Mesenchymal stem cell (in vitro differentiated cells and primary cell): ENCODE results near the gene BBIP1.

ENCODE experiments used
- DNase-seq: peaks from one replicate; pipeline ENCODE4 v3.0.0-alpha.2; 2013
- H2AFZ ChIP-seq: one replicate; pipeline ENCODE4 v1.6.1; 2013; ENCODE audit warnings: low read depth, mild to moderate bottlenecking, control low read depth, inconsistent platforms, low read length, moderate library complexity
- H2AK5ac ChIP-seq: 2 replicates; pipeline ENCODE4 v1.6.1; 2013; ENCODE audit warnings: low read length, moderate library complexity, mild to moderate bottlenecking, inconsistent platforms; ENCODE audit not compliant: severe bottlenecking
- H2BK120ac ChIP-seq: one replicate; pipeline ENCODE4 v1.6.1; 2013; ENCODE audit warnings: low read depth, mild to moderate bottlenecking, inconsistent platforms, low read length, moderate library complexity
- H2BK12ac ChIP-seq, 2 experiments: one replicate each; pipeline ENCODE4 v1.6.1; 2013; ENCODE audit warnings: inconsistent platforms in 2 of 2, low read length in 2 of 2, mild to moderate bottlenecking in 2 of 2, moderate library complexity in 2 of 2, control low read depth in 1 of 2
- H2BK15ac ChIP-seq: one replicate; pipeline ENCODE4 v1.6.1; 2013; ENCODE audit warnings: mild to moderate bottlenecking, low read depth, inconsistent platforms; ENCODE audit not compliant: poor library complexity, severe bottlenecking
- H2BK5ac ChIP-seq: 2 replicates; pipeline ENCODE4 v1.6.1; 2013; ENCODE audit warnings: low read depth, mild to moderate bottlenecking, low read length, control low read depth, inconsistent platforms; ENCODE audit not compliant: poor library complexity, severe bottlenecking
- H3K14ac ChIP-seq, 2 experiments: one replicate each; pipeline ENCODE4 v1.6.1; 2013; ENCODE audit warnings: inconsistent platforms in 2 of 2, low read length in 2 of 2, control low read depth in 1 of 2, mild to moderate bottlenecking in 1 of 2, moderate library complexity in 1 of 2
- H3K18ac ChIP-seq, 2 experiments: one replicate each; pipeline ENCODE4 v1.6.1; 2013; ENCODE audit warnings: inconsistent platforms in 2 of 2, low read length in 2 of 2, control low read depth in 1 of 2, low read depth in 1 of 2, mild to moderate bottlenecking in 1 of 2
- H3K23ac ChIP-seq, 2 experiments: one replicate each; pipeline ENCODE4 v1.6.1; 2013; ENCODE audit warnings: inconsistent platforms in 2 of 2, low read length in 2 of 2, mild to moderate bottlenecking in 2 of 2, moderate library complexity in 2 of 2, control low read depth in 1 of 2
- H3K27ac ChIP-seq: 2 replicates; pipeline ENCODE4 v1.5.1; 2013; ENCODE audit warnings: mild to moderate bottlenecking, moderate library complexity, low read length, control low read depth, inconsistent platforms; ENCODE audit not compliant: poor library complexity, severe bottlenecking
- H3K27me3 ChIP-seq, 2 experiments: 2 replicates each; pipeline versions ENCODE4 v1.6.1 to v1.7.0; 2013; ENCODE audit warnings: low read length in 2 of 2, mild to moderate bottlenecking in 2 of 2, moderate library complexity in 2 of 2, control low read depth in 1 of 2, inconsistent platforms in 1 of 2; ENCODE audit not compliant: control insufficient read depth in 1 of 2, insufficient read depth in 1 of 2
- H3K36me3 ChIP-seq, 2 experiments: 2 replicates each; pipeline versions ENCODE4 v1.6.1 to v1.7.0; 2013; ENCODE audit warnings: low read length in 2 of 2, control low read depth in 1 of 2, inconsistent platforms in 1 of 2, low read depth in 1 of 2, mild to moderate bottlenecking in 1 of 2; ENCODE audit not compliant: insufficient read depth in 2 of 2, control insufficient read depth in 1 of 2
- H3K4ac ChIP-seq, 2 experiments: one replicate each; pipeline ENCODE4 v1.6.1; 2013; ENCODE audit warnings: inconsistent platforms in 2 of 2, low read length in 2 of 2, mild to moderate bottlenecking in 2 of 2, moderate library complexity in 2 of 2, control low read depth in 1 of 2, low read depth in 1 of 2
- H3K4me1 ChIP-seq: 2 replicates; pipeline ENCODE4 v1.6.1; 2013; ENCODE audit warnings: low read depth, low read length, control low read depth; ENCODE audit not compliant: control insufficient read depth, insufficient read depth
- H3K4me2 ChIP-seq: 2 replicates; pipeline ENCODE4 v1.6.1; 2013; ENCODE audit warnings: low read length, mild to moderate bottlenecking, inconsistent platforms; ENCODE audit not compliant: poor library complexity, severe bottlenecking
- H3K4me3 ChIP-seq, 2 experiments: 2 replicates each; pipeline versions ENCODE4 v1.5.1 to v1.7.0; 2013; ENCODE audit warnings: low read length in 2 of 2, mild to moderate bottlenecking in 2 of 2, control low read depth in 1 of 2, low read depth in 1 of 2; ENCODE audit not compliant: insufficient read depth in 1 of 2
- H3K79me1 ChIP-seq: replicated peaks from 2 replicates; pipeline ENCODE4 v1.6.1; 2013; ENCODE audit warnings: mild to moderate bottlenecking, control low read depth, low read length, inconsistent platforms; ENCODE audit not compliant: poor library complexity, severe bottlenecking
- H3K9ac ChIP-seq: 2 replicates; pipeline ENCODE4 v1.7.0; 2013; ENCODE audit warnings: mild to moderate bottlenecking, low read length, moderate library complexity
- H3K9me3 ChIP-seq: 2 replicates; pipeline ENCODE4 v1.7.0; 2013; ENCODE audit warnings: mild to moderate bottlenecking, low read length; ENCODE audit not compliant: control insufficient read depth
- H4K8ac ChIP-seq: one replicate; pipeline ENCODE4 v1.6.1; 2013; ENCODE audit warnings: inconsistent platforms, mild to moderate bottlenecking, low read length, moderate library complexity
- H4K91ac ChIP-seq: one replicate; pipeline ENCODE4 v1.6.1; 2013; ENCODE audit warnings: mild to moderate bottlenecking, low read length, inconsistent platforms
- WGBS: methylation state at CpG from one replicate; pipeline ENCODE4 v1.1.7; 2013; ENCODE audit warnings: mixed read lengths; 5-methylcytosine and 5-hydroxymethylcytosine counted together

BBIP1 gene

DNA sequence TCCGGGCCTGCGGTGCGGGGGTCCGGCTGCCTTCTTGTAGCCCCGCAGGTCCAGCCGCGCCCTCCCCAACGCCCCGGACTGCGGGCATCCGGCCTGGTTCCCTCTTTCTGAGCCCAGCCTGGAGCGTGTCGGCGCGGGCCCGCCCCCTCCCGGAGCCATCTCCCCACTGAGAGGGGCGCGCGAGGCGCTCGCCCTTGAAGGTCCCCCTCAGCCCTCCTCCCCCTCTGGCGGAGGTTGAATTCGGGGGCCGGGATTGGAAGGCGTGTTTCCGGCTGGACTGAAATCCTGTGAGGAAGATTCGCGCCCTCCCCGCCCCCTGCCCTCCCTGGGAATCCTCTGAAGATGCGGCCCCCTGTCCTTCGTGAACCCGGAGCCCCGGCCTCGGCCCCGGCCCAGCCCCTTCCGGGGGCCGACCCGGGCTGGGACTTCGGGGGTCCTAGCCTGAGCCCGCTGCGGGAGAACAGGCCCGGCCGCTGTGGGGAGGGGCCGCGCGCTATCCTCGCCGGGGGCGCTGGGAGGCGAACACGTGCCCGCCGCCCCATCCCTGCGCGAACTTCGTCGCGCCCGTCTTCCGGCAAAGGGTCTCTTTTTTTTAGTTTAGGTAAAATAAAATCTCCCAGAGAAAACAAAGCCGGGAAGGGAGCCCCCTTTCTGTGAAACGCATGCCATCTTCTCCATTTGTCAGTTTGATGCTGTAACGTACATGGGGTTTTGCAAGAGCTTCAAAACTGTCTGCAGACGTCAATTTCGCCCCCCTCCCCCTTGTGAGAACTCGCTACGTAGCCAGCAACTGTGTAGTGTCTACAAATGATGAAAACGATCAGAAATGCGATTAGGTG is 46.6 kb downstream of the BBIP1 start:
- H2AK5ac ChIP-seq, result no peak overlapping the region
- H3K4me3 ChIP-seq, result peak overlapping the region; percentile 92 to 94
- peak overlapping the region in 1 of 2 experiments; percentile 46 for H2BK12ac ChIP-seq
- H3K4me1 ChIP-seq, result peaks cover 4% of the 10 kb centered on the region
- peaks cover 0 to 20% of the 10 kb centered on the region in 2 experiments for H3K36me3 ChIP-seq
- H3K9ac ChIP-seq, result peak overlapping the region; percentile 95
- DNase-seq, result peak; percentile 94
- H2AFZ ChIP-seq, result peak overlapping the region; percentile 33
- H4K8ac ChIP-seq, result peak overlapping the region; percentile 60
- H3K4me2 ChIP-seq, result peak overlapping the region; percentile 2
- peak overlapping the region; percentile 80 for H2BK120ac ChIP-seq
- H4K91ac ChIP-seq, result peak overlapping the region; percentile 92
- no peaks in the 10 kb centered on the region for H3K27me3 ChIP-seq
- no peaks in the 10 kb centered on the region for H3K9me3 ChIP-seq
- peak overlapping the region; percentile 90 for H3K18ac ChIP-seq
- peak overlapping the region in 1 of 2 experiments; percentile 88 for H3K14ac ChIP-seq
- no peak overlapping the region for H3K27ac ChIP-seq
- peaks cover 3% of the 10 kb centered on the region for H3K79me1 ChIP-seq
- H3K23ac ChIP-seq, result no peak overlapping the region
- H2BK15ac ChIP-seq, result peak overlapping the region; percentile 97
- peak overlapping the region; percentile 87 for H2BK5ac ChIP-seq
- H3K4ac ChIP-seq, result peak overlapping the region; percentile 13 to 91
- WGBS, result under 1% methylated on average over 52 of the region's 70 CpGs

DNA sequence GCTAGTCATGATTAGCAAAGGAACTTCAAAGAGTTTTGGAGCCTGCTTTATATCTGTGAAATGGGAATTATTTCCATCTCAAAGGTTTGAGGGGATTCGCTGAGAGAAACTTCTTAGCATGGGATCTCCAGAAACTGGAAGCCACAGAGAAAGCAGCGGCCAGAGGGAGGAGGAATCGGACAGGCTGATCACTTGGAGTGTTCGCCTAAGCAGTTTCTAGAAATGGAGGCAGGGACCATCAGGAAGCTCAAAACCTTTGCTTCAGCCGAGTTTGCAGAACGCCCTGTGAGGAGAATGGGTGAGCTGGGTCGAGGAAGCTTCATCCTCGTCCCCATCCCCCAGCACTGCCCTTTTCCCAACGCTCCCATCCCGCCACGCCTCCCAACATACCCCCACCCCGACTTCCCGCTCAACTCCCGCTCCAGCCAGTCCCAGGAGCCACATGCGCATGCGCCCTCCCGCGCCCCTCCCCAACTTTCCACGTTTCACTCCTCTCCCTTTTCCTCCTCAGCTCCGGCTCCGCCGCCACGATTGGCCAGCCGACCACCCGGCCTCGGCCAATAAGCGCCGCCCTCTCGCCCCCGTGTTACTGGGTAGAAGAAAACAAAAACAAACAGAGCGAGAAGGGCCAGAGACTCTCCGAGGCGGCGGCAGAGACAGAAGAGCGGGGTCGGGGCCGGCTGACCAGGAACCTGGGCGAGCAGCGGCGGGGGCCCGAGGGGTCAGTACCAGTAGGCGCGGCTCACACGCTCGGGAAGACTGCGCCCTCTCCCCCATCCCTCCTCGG is 47.5 kb downstream of the BBIP1 start, which contains the start of gene PDCD4:
PDCD4 (plus strand) TSS at position 631 of the 787 bp plus-strand sequence. CDS start 4,100 bp downstream, outside the sequence.
- WGBS, result 3% methylated on average over 36 of the region's 47 CpGs
- Histone ChIP-seq H3K4me3 (peak within 1 kb of the TSS; percentile 92 to 94), H3K9ac (peak within 1 kb of the TSS; percentile 95), H3K36me3 (peaks cover 0 to 11% of the 10 kb centered on the region in 2 experiments), H2BK120ac (peak within 1 kb of the TSS; percentile 80), H3K23ac (no peak within 1 kb of the TSS), H4K91ac (peak within 1 kb of the TSS; percentile 92), H2BK5ac (peak within 1 kb of the TSS; percentile 90), H3K9me3 (no peaks in the 10 kb centered on the region), H2BK12ac (peak within 1 kb of the TSS; percentile 22 to 80), H2AK5ac (peak within 1 kb of the TSS; percentile 60), H3K27me3 (no peaks in the 10 kb centered on the region), H2BK15ac (peak within 1 kb of the TSS; percentile 97), H3K4me2 (peak within 1 kb of the TSS; percentile 66), H4K8ac (peak within 1 kb of the TSS; percentile 60), H3K27ac (peak within 1 kb of the TSS; percentile 59), H3K4me1 (peaks cover 4% of the 10 kb centered on the region), H3K79me1 (peaks cover 2% of the 10 kb centered on the region), H3K4ac (peak within 1 kb of the TSS; percentile 93 to 95), H2AFZ (peak within 1 kb of the TSS; percentile 58), H3K14ac (peak within 1 kb of the TSS in 1 of 2 experiments; percentile 91), H3K18ac (peak within 1 kb of the TSS; percentile 90)
- peak; percentile 98 for DNase-seq

DNA sequence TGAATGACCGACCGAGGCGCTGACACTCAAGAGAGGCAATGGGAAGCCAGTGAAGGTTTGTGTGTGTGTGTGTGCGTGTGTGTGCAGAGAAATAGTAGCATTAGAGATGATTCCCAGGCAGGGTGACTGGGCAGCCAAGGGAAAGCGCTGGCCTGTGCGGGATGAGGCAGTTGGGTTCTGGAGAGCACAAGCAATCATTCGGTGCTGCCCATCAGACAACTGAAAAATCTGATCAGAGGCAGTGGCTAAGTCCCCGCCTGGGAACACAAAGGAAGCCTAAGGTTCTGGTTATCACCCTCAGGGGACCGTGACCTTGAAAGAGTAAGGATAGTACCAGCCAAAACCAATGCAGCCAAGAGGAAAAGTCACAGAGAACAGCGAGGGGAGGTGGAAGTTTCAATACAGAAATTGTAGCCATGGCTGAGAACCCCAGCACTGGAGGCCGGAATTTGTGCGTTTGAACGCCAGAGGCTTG is 48.1 kb downstream of the BBIP1 start:
- Histone ChIP-seq H3K18ac (peak overlapping the region; percentile 82 to 89), H2AFZ (no peak overlapping the region), H3K9ac (peak overlapping the region; percentile 95), H4K91ac (peak overlapping the region; percentile 77), H4K8ac (peak overlapping the region; percentile 52), H3K4me3 (peak overlapping the region in 1 of 2 experiments; percentile 92), H2BK120ac (peak overlapping the region; percentile 76), H3K79me1 (no peaks in the 10 kb centered on the region), H3K36me3 (peaks cover 0 to 4% of the 10 kb centered on the region in 2 experiments), H3K23ac (no peak overlapping the region), H2BK15ac (peak overlapping the region; percentile 73), H2BK5ac (no peak overlapping the region), H3K4me1 (peaks cover 2% of the 10 kb centered on the region), H3K27me3 (no peaks in the 10 kb centered on the region), H3K27ac (no peak overlapping the region), H3K9me3 (no peaks in the 10 kb centered on the region), H3K4ac (peak overlapping the region; percentile 93 to 95), H3K14ac (no peak overlapping the region), H2BK12ac (peak overlapping the region; percentile 22 to 68), H2AK5ac (peak overlapping the region; percentile 60), H3K4me2 (no peak overlapping the region)
- peak; percentile 24 for DNase-seq
- WGBS, result 81% methylated on average over 13 of the region's 13 CpGs
